Measurements from ENCODE around the gene ICA1.

ICA1 gene

GRCh38 chr7:8228068-8228467, 33.9 kb downstream of the ICA1 start:
- no peak for DNase-seq (ENCODE audit: low read depth, low spot score)

- no peak for DNase-seq (ENCODE audit: low read depth, low spot score)
Measured at GRCh38 chr7:8227261-8227660, 34.7 kb downstream of the ICA1 start.

GRCh38 chr7:8226501-8226900, 35.5 kb downstream of the ICA1 start:
- no peak for DNase-seq (ENCODE audit: low read depth, low spot score)

- no peak for DNase-seq (ENCODE audit: low read depth, low spot score)
Measured at GRCh38 chr7:8221567-8221966, 40.4 kb downstream of the ICA1 start.

- DNase-seq (ENCODE audit: low read depth, low spot score) = no peak
Measured at GRCh38 chr7:8221101-8221495, 40.9 kb downstream of the ICA1 start.

DNA sequence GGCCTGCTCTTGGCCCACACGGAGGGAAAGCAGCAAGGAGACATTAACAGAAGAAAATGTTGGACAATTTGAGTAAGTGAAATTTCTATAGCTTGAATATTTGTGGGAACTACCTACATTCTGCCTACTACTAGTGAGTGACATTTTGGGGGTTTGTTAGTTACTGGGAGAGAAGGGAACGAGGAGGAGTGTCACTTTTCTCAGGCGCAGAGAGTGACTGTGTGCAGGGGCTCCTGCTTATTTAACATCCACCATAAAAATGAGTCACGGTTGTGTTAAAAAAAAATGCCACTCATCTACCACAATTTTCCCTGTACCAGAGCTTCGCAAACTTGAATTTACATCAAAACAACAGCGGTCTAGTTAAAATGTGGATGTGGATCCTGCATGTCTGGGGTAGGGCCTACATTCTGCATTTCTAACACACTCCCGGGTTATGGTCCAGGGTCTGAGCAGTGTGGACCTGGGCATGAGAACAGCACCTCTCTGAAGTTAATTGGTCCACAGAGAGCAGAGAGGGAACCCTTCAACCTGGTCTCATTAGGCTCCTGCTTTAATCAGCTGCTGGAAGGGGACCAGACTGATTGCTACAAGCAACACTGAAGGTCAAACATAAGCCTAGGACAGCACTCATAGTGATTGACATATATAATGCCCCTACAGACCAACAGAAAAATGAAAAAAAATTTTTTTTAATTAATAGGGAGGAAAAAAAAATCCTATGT, 41.4 kb downstream of the ICA1 start:
- DNase-seq (ENCODE audit: low read depth, low spot score) = no peak

- no peak for DNase-seq (ENCODE audit: low read depth, low spot score)
Measured at GRCh38 chr7:8217200-8218068, 44.5 kb downstream of the ICA1 start.

GRCh38 chr7:8216334-8216690, 45.7 kb downstream of the ICA1 start:
- DNase-seq (ENCODE audit: low read depth, low spot score) = no peak

- DNase-seq (ENCODE audit: low read depth, low spot score) = no peak
Measured at GRCh38 chr7:8215648-8216333, 46.2 kb downstream of the ICA1 start.

- no peak for DNase-seq (ENCODE audit: low read depth, low spot score)
Measured at GRCh38 chr7:8214244-8214824, 47.6 kb downstream of the ICA1 start.

- no peak for DNase-seq (ENCODE audit: low read depth, low spot score)
Measured at GRCh38 chr7:8213381-8213780, 48.6 kb downstream of the ICA1 start.

DNA sequence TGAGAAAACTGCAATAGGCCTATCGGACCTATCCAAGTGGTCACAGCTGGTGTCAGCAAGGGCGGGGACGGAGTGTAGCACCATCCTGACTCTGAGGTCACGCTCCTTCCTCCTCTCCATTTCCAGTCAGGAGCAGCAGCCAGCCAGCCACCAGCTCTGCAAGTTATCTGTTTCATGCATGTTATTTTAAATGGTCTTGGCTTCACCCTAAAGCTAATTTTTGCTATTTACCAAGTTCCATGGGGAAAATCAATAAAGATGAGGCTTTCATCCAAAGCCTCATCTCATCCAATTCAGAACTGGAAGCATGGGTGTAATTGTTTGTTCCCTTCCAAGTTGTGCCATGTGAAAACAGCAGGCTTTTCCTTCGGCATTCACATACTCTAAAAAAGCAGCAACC, 49.3 kb downstream of the ICA1 start:
- no peak for DNase-seq (ENCODE audit: low read depth, low spot score)

DNA sequence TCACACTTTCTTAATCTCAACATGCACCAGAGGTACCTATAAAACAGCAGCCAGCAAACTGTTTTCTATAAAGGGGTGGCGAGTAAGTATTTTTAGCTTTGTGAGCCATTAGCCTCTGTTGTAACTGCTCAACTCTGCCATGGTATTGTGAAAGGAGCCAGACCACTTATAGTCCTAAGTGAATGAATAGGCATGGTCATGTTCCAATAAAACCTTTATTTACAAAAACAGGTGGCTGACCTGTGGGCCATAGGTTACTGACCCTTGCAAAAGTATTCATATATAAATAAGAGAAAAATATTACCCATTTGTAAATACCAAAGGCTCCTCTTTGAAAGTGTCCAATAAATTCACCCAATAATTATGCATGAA, 50.3 kb downstream of the ICA1 start:
- no peak for DNase-seq (ENCODE audit: low read depth, low spot score)

GRCh38 chr7:8210845-8211724, 50.9 kb downstream of the ICA1 start:
- DNase-seq (ENCODE audit: low read depth, low spot score) = no peak

GRCh38 chr7:8209353-8209752, 52.6 kb downstream of the ICA1 start:
- no peak for DNase-seq (ENCODE audit: low read depth, low spot score)

- DNase-seq (ENCODE audit: low read depth, low spot score) = no peak
Measured at GRCh38 chr7:8208816-8209215, 53.2 kb downstream of the ICA1 start.

DNA sequence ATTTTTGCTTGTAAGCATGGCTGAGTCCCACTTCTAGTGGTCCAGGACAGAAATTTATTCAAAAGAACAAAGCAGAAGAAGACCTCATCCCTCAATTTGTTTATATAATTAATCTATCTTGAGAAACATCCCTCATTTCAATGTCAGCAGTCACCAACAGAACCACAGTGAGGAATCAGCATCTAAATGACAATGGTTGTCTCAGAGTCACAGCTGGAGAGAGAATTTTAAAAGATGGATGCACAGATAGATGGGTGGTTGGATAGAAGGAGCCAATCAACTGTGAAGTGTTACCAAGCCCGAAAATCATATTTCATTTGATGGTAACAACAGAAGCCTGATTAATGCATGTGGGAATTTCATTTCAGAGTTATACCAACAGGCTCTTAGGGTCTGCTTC, 55.0 kb downstream of the ICA1 start:
- DNase-seq (ENCODE audit: low read depth, low spot score) = no peak

DNA sequence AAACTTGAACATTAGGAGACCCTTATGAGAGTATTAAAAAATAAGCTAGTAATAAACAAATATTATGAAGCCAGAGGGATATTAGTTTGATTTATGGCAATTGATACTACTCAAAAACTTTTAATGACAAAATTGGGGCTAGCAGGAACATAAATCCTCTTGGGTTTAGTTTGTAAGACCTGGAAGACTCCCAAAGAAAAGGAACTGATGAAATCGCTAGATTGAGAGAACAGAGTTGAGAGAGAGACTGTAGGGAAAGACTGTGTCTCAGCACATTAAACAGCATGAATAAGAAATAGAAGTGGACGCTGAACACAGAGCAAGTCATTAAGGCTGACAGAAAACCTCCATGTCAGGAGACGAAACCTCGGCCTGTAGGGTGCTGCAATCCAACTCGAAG, 56.4 kb downstream of the ICA1 start:
- no peak for DNase-seq (ENCODE audit: low read depth, low spot score)

- no peak for DNase-seq (ENCODE audit: low read depth, low spot score)
Measured at GRCh38 chr7:8205031-8205387, 57.0 kb downstream of the ICA1 start.

GRCh38 chr7:8204339-8205030, 57.5 kb downstream of the ICA1 start:
- DNase-seq (ENCODE audit: low read depth, low spot score) = no peak

Measured in activated naive CD8-positive, alpha-beta T cell treated with anti-CD3 and anti-CD28 coated beads, Interleukin-2, amount 50 U/mL, for 16 hours (primary cell).